Ovary (tissue), 9 donors: ENCODE results near the gene ANXA11. TPM values are rescaled to one million over a fixed set of nuclear protein-coding genes. Genes with fewer than 3 reads are reported as not detected.

Experiments used
- DNase-seq, 5 donors: peaks; one replicate each; pipeline ENCODE4 v3.0.0-alpha.2; 2019 to 2020
- H3K27ac ChIP-seq, 2 donors: fragments of 200-600 bp; one replicate each; pipeline versions ENCODE4 v1.5.1 to v1.8.0; 2019 to 2022
- H3K27me3 ChIP-seq: fragments of 200-600 bp; one replicate; pipeline ENCODE4 v1.8.0; 2022
- H3K36me3 ChIP-seq: fragments of 200-600 bp; sonication (generic); one replicate; pipeline ENCODE4 v1.5.1; 2019
- H3K4me1 ChIP-seq: one replicate; pipeline ENCODE4 v1.8.1; 2013; ENCODE audit warnings: mild to moderate bottlenecking, moderate library complexity; ENCODE audit not compliant: insufficient read depth
- H3K4me3 ChIP-seq: fragments of 200-600 bp; sonication (generic); one replicate; pipeline ENCODE4 v1.5.1; 2017
- H3K9me3 ChIP-seq, 2 donors: fragments of 200-600 bp in 1 of 2; sonication (generic) in 1 of 2; one replicate each; pipeline versions ENCODE4 v1.5.1 to v1.8.1; 2013 to 2019; ENCODE audit warnings: mild to moderate bottlenecking in 1 of 2, moderate library complexity in 1 of 2
- CTCF ChIP-seq, 3 donors: fragments of 450-650 bp in 2 of 3; fragments of 200-600 bp in 1 of 3; IDR thresholded peaks; one replicate each; pipeline versions ENCODE4 v1.5.1 to v1.8.0; 2016 to 2022; ENCODE audit warnings: antibody characterized with exemption in 3 of 3, mild to moderate bottlenecking in 1 of 3
- EP300 ChIP-seq: sonication (generic); formaldehyde crosslinking; IDR thresholded peaks from one replicate; pipeline ENCODE4 v1.6.1; 2017; ENCODE audit warnings: antibody characterized with exemption
- POLR2A ChIP-seq: fragments of 450-650 bp; IDR thresholded peaks from one replicate; pipeline ENCODE4 v1.6.1; 2017; ENCODE audit warnings: antibody characterized with exemption, mild to moderate bottlenecking, moderate library complexity
- WGBS, 3 donors: extraction: QIAGEN DNeasy Blood & Tissue Kit in 1 of 3; methylation state at CpG; one replicate each; pipeline versions ENCODE4 v1.1.5 to v1.1.7; 2013 to 2017; 5-methylcytosine and 5-hydroxymethylcytosine counted together
- intact Hi-C, 4 donors: fragments of 100-400 bp; cut with DNase I; formaldehyde crosslinking; loops; one replicate each; pipeline versions ENCODE4 v1.11.0 to v1.15.1; 2022 to 2023
- polyA plus RNA-seq, 2 donors: library from polyadenylated mRNA; stranded (reverse); fragments of 200-250 nt in 1 of 2; fragments of 350-450 nt in 1 of 2; fragmentation: Illumina TruSeq in 1 of 2; extraction: RNeasy Lipid Tissue Mini Kit (QIAGEN cat#74804) in 1 of 2; gene quantifications; one replicate each; pipeline ENCODE4 v1.2.3, GENCODE V29; 2013 to 2014
- total RNA-seq, 7 donors: library from RNA; depleted of rRNA in 2 of 7; stranded (reverse); fragments of >200 nt in 2 of 7; fragmentation: NEBNext Ultra II Directional in 3 of 7; extraction: Animal tissue kit (Norgen Biotek cat#: 25700) in 3 of 7; gene quantifications; one replicate each; pipeline versions ENCODE4 v1.1.0 to v1.2.4, GENCODE V29; 2016 to 2023
- donor health status: DM: no; HTN: no; CAD: no; lungs with moderate emphysema.
- donor health status: DM: no; HTN: no; CAD: no.
- donor health status: Bipolar disorder and iron deficiency.
- donor health status: DM: yes; HTN: yes; CAD: no.
- donor health status: DM: no; HTN: no; CAD: no.
- donor health status: DM: yes; HTN: yes; CAD: no.

Gene ANXA11
- total and polyA plus RNA-seq, 9 donors, result 44.2 to 372 (median 137) TPM

DNA sequence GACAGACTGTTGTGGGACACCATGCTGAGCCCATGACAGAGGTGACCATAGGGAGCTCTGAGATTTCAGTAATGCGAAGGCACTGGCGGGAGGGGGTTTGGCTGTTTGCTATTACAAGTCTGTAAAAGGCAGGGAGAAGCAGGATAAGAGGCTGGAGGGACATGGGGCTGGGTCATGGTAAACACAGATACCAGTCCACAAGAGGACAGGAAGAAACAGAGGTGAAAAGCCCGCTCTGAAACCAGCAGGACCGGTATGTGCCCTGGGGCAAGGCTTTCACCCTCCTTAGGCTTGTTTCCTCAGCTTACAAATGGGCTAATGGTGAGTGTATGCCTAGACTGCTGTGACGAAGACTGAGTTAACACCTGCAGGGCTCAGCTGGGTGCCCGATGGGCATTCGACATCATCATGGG, 34.1 kb downstream of the ANXA11 start:
- no peak for TF ChIP-seq POLR2A
- no peak for TF ChIP-seq EP300
- TF ChIP-seq CTCF (IDR thresholded peaks at IDR 0.05), result no peak
- intact Hi-C loops, result no loop called here
- Histone ChIP-seq H3K27ac (no peak overlapping the region), H3K9me3 (no peaks in the 10 kb centered on the region), H3K4me1 (no peaks in the 10 kb centered on the region), H3K36me3 (no peaks in the 10 kb centered on the region), H3K27me3 (no peaks in the 10 kb centered on the region), H3K4me3 (no peak overlapping the region)
- WGBS, 3 donors, result 92 to 93% (median 92%) methylated on average over 7 of the region's 7 CpGs
- no peak for DNase-seq

DNA sequence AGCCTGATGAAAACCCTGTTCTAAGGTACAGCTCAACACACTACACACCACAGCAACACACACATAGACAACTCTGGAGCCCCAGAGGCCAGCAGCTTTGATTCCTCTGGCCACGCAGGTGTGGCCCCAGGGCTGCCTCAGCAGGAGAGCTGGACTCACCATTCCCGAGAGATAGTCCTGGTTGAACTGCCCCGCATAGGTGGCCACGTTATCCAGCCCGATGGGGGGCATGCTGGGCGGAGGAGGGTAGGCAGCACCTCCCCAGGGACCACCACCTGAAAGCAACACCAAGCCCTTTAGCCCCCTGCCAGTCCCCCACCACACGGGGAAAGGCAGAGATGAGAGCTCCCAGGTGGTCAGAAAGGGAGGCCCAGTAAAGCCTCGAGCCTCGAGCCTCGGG, 34.7 kb downstream of the ANXA11 start:
- H3K9me3 ChIP-seq, result no peaks in the 10 kb centered on the region
- H3K4me3 ChIP-seq, result no peak overlapping the region
- H3K36me3 ChIP-seq, result no peaks in the 10 kb centered on the region
- no peaks in the 10 kb centered on the region for H3K27me3 ChIP-seq
- no peaks in the 10 kb centered on the region for H3K4me1 ChIP-seq
- intact Hi-C loops, result no loop called here
- no peak for TF ChIP-seq CTCF (IDR thresholded peaks at IDR 0.05)
- no peak for TF ChIP-seq EP300
- no peak for TF ChIP-seq POLR2A
- DNase-seq, result no peak
- 86 to 95% (median 88%) methylated on average over 10 of the region's 10 CpGs for WGBS, 3 donors
- H3K27ac ChIP-seq, result no peak overlapping the region

GRCh38 chr10:80170026-80170425, 35.3 kb downstream of the ANXA11 start:
- WGBS, 3 donors, result 67 to 70% (median 69%) methylated on average over 4 of the region's 4 CpGs
- H3K27ac ChIP-seq, result no peak overlapping the region
- intact Hi-C loops, result no loop called here
- H3K4me3 ChIP-seq, result no peak overlapping the region
- H3K27me3 ChIP-seq, result no peaks in the 10 kb centered on the region
- TF ChIP-seq EP300 (no peak), POLR2A (no peak), CTCF (IDR thresholded peaks at IDR 0.05) (no peak)
- no peaks in the 10 kb centered on the region for H3K36me3 ChIP-seq
- no peak for DNase-seq
- H3K4me1 ChIP-seq, result no peaks in the 10 kb centered on the region
- H3K9me3 ChIP-seq, result no peaks in the 10 kb centered on the region

GRCh38 chr10:80168679-80169380, 36.5 kb downstream of the ANXA11 start:
- intact Hi-C loops, result no loop called here
- Histone ChIP-seq H3K27me3 (no peaks in the 10 kb centered on the region), H3K9me3 (no peaks in the 10 kb centered on the region), H3K4me3 (no peak overlapping the region), H3K36me3 (no peaks in the 10 kb centered on the region), H3K4me1 (no peaks in the 10 kb centered on the region), H3K27ac (no peak overlapping the region)
- 88 to 92% (median 91%) methylated on average over 11 to 13 of the region's 13 CpGs for WGBS, 3 donors
- DNase-seq, result no peak
- no peak for TF ChIP-seq CTCF (IDR thresholded peaks at IDR 0.05)
- no peak for TF ChIP-seq POLR2A
- TF ChIP-seq EP300, result no peak
